Mesendoderm (in vitro differentiated cells): ENCODE measurements around the gene R3HDM2.

Experiments
- DNase-seq: peaks from one replicate; pipeline ENCODE4 v3.0.0; 2013
- H2AK5ac ChIP-seq: 2 replicates; pipeline ENCODE4 v1.6.1; 2013; ENCODE audit warnings: low read length, inconsistent platforms
- H2BK120ac ChIP-seq: 2 replicates; pipeline ENCODE4 v1.6.1; 2013; ENCODE audit warnings: low read depth, mild to moderate bottlenecking, low read length, moderate library complexity, mixed read lengths
- H2BK15ac ChIP-seq: replicated peaks from 2 replicates; pipeline ENCODE4 v1.6.1; 2013; ENCODE audit warnings: low read depth, mild to moderate bottlenecking, moderate library complexity
- H2BK5ac ChIP-seq: 2 replicates; pipeline ENCODE4 v1.6.1; 2013; ENCODE audit warnings: low read length, inconsistent platforms
- H3K18ac ChIP-seq: 2 replicates; pipeline ENCODE4 v1.6.1; 2013; ENCODE audit warnings: mild to moderate bottlenecking, low read length, mixed read lengths
- H3K23ac ChIP-seq: one replicate; pipeline ENCODE4 v1.6.1; 2013; ENCODE audit warnings: low read length
- H3K27ac ChIP-seq: 2 replicates; pipeline ENCODE4 v1.5.1; 2013; ENCODE audit warnings: low read depth, mild to moderate bottlenecking, inconsistent platforms, low read length, moderate library complexity
- H3K27me3 ChIP-seq: 2 replicates; pipeline ENCODE4 v1.6.1; 2013; ENCODE audit warnings: low read length, control low read depth, mild to moderate bottlenecking, inconsistent platforms; ENCODE audit not compliant: insufficient read depth, poor library complexity
- H3K36me3 ChIP-seq: 2 replicates; pipeline ENCODE4 v1.6.1; 2013; ENCODE audit warnings: low read length, inconsistent platforms; ENCODE audit not compliant: control insufficient read depth, insufficient read depth
- H3K4ac ChIP-seq: one replicate; pipeline ENCODE4 v1.6.1; 2013; ENCODE audit warnings: low read depth, mild to moderate bottlenecking, low read length, moderate library complexity
- H3K4me1 ChIP-seq: 2 replicates; pipeline ENCODE4 v1.6.1; 2013; ENCODE audit warnings: low read depth, low read length, inconsistent platforms; ENCODE audit not compliant: control insufficient read depth
- H3K4me2 ChIP-seq: 2 replicates; pipeline ENCODE4 v1.6.1; 2013; ENCODE audit warnings: low read length
- H3K4me3 ChIP-seq: 2 replicates; pipeline ENCODE4 v1.5.1; 2013; ENCODE audit warnings: mild to moderate bottlenecking, low read length
- H3K56ac ChIP-seq: one replicate; pipeline ENCODE4 v1.6.1; 2013; ENCODE audit warnings: low read length
- H3K79me1 ChIP-seq: 2 replicates; pipeline ENCODE4 v1.6.1; 2013; ENCODE audit warnings: low read length, inconsistent platforms
- H3K79me2 ChIP-seq: 2 replicates; pipeline ENCODE4 v1.6.1; 2013; ENCODE audit warnings: mild to moderate bottlenecking, low read length; ENCODE audit not compliant: control insufficient read depth, insufficient read depth
- H3K9ac ChIP-seq: 2 replicates; pipeline ENCODE4 v1.6.1; 2013; ENCODE audit warnings: low read length, inconsistent platforms
- H4K5ac ChIP-seq: one replicate; pipeline ENCODE4 v1.6.1; 2013; ENCODE audit warnings: low read length
- H4K8ac ChIP-seq: one replicate; pipeline ENCODE4 v1.6.1; 2013; ENCODE audit warnings: low read depth, mild to moderate bottlenecking, control low read depth, low read length, moderate library complexity
- WGBS: extraction: QIAGEN DNeasy Blood & Tissue Kit; methylation state at CpG from one replicate; pipeline ENCODE4 v1.1.7; 2013; ENCODE audit warnings: low lambda C conversion rate, missing lambda C conversion rate; ENCODE audit not compliant: insufficient coverage; ENCODE audit errors: extremely low coverage; 5-methylcytosine and 5-hydroxymethylcytosine counted together

Gene R3HDM2

GRCh38 chr12:57460841-57461275 lies 30.0 kb upstream of the R3HDM2 start:
- Histone ChIP-seq H2AK5ac (no peak overlapping the region), H3K79me2 (no peaks in the 10 kb centered on the region), H3K9ac (peak overlapping the region; percentile 59), H3K27me3 (no peaks in the 10 kb centered on the region), H3K79me1 (no peaks in the 10 kb centered on the region), H3K4ac (no peak overlapping the region), H3K27ac (no peak overlapping the region), H3K4me1 (peaks cover 4% of the 10 kb centered on the region), H3K18ac (peak overlapping the region; percentile 16), H3K56ac (peak overlapping the region; percentile 83), H4K8ac (no peak overlapping the region), H4K5ac (no peak overlapping the region), H2BK15ac (no peak overlapping the region), H2BK5ac (no peak overlapping the region), H3K4me2 (peak overlapping the region; percentile 91), H3K23ac (no peak overlapping the region), H2BK120ac (no peak overlapping the region), H3K4me3 (peak overlapping the region; percentile 29), H3K36me3 (no peaks in the 10 kb centered on the region)
- peak; percentile 70 for DNase-seq
- no CpG with 5 or more reads among the region's 19 CpGs for WGBS

- Histone ChIP-seq H3K4ac (no peak overlapping the region), H3K4me3 (peak overlapping the region; percentile 13), H3K4me2 (peak overlapping the region; percentile 91), H2AK5ac (no peak overlapping the region), H2BK120ac (no peak overlapping the region), H2BK15ac (no peak overlapping the region), H3K56ac (peak overlapping the region; percentile 83), H3K27ac (no peak overlapping the region), H3K79me2 (no peaks in the 10 kb centered on the region), H3K23ac (no peak overlapping the region), H2BK5ac (no peak overlapping the region), H4K5ac (no peak overlapping the region), H3K9ac (peak overlapping the region; percentile 47), H3K4me1 (peaks cover 4% of the 10 kb centered on the region), H3K79me1 (no peaks in the 10 kb centered on the region), H4K8ac (no peak overlapping the region), H3K27me3 (no peaks in the 10 kb centered on the region), H3K18ac (peak overlapping the region; percentile 16), H3K36me3 (no peaks in the 10 kb centered on the region)
- WGBS: no CpG with 5 or more reads among the region's 6 CpGs
- DNase-seq: peak; percentile 46
These were observed 29.6 kb upstream of the R3HDM2 start for GRCh38 chr12:57460468-57460784.

- Histone ChIP-seq H3K4ac (peak within 1 kb of the TSS; percentile 26), H3K79me2 (no peaks in the 10 kb centered on the region), H3K27ac (peak within 1 kb of the TSS; percentile 55), H3K4me3 (peak within 1 kb of the TSS; percentile 64), H3K4me1 (peaks cover 7% of the 10 kb centered on the region), H3K18ac (peak within 1 kb of the TSS; percentile 65), H3K56ac (peak within 1 kb of the TSS; percentile 86), H3K9ac (peak within 1 kb of the TSS; percentile 63), H3K27me3 (no peaks in the 10 kb centered on the region), H3K36me3 (no peaks in the 10 kb centered on the region), H3K23ac (no peak within 1 kb of the TSS), H2BK120ac (no peak within 1 kb of the TSS), H2BK5ac (peak within 1 kb of the TSS; percentile 70), H3K79me1 (no peaks in the 10 kb centered on the region), H4K8ac (no peak within 1 kb of the TSS), H2AK5ac (no peak within 1 kb of the TSS), H2BK15ac (no peak within 1 kb of the TSS), H4K5ac (no peak within 1 kb of the TSS), H3K4me2 (peak within 1 kb of the TSS; percentile 91)
- WGBS: no CpG with 5 or more reads among the region's 36 CpGs
- DNase-seq: peak; percentile 36
These were observed 29.1 kb upstream of the R3HDM2 start, which contains the start of gene GLI1 for GRCh38 chr12:57459750-57460467. TSS of gene GLI1 (plus strand) at chr12:57459785. CDS start at chr12:57463692, 3,907 bp downstream.

- H3K23ac ChIP-seq: no peak overlapping the region
- H3K4me3 ChIP-seq: peak overlapping the region; percentile 8
- H3K4me1 ChIP-seq: peaks cover 10% of the 10 kb centered on the region
- H3K79me2 ChIP-seq: no peaks in the 10 kb centered on the region
- peak overlapping the region; percentile 85 for H3K56ac ChIP-seq
- no peak overlapping the region for H3K4ac ChIP-seq
- H3K36me3 ChIP-seq: no peaks in the 10 kb centered on the region
- no peak overlapping the region for H2BK5ac ChIP-seq
- peak overlapping the region; percentile 65 for H3K18ac ChIP-seq
- no CpG with 5 or more reads among the region's 24 CpGs for WGBS
- no peak overlapping the region for H2BK120ac ChIP-seq
- H4K8ac ChIP-seq: no peak overlapping the region
- H4K5ac ChIP-seq: no peak overlapping the region
- no peak overlapping the region for H3K27ac ChIP-seq
- DNase-seq: peak; percentile 99
- peak overlapping the region; percentile 63 for H3K9ac ChIP-seq
- H3K27me3 ChIP-seq: no peaks in the 10 kb centered on the region
- H3K79me1 ChIP-seq: no peaks in the 10 kb centered on the region
- peak overlapping the region; percentile 49 for H3K4me2 ChIP-seq
- no peak overlapping the region for H2BK15ac ChIP-seq
- no peak overlapping the region for H2AK5ac ChIP-seq
These were observed 28.4 kb upstream of the R3HDM2 start for GRCh38 chr12:57459055-57459749.

- peak overlapping the region; percentile 80 for H3K56ac ChIP-seq
- H2BK15ac ChIP-seq: no peak overlapping the region
- no peak overlapping the region for H4K8ac ChIP-seq
- no peaks in the 10 kb centered on the region for H3K79me1 ChIP-seq
- H3K79me2 ChIP-seq: no peaks in the 10 kb centered on the region
- peak overlapping the region; percentile 63 for H3K9ac ChIP-seq
- peaks cover 10% of the 10 kb centered on the region for H3K4me1 ChIP-seq
- H3K36me3 ChIP-seq: no peaks in the 10 kb centered on the region
- H3K27ac ChIP-seq: peak overlapping the region; percentile 45
- H3K23ac ChIP-seq: no peak overlapping the region
- H2AK5ac ChIP-seq: no peak overlapping the region
- H3K27me3 ChIP-seq: no peaks in the 10 kb centered on the region
- no peak overlapping the region for H2BK120ac ChIP-seq
- no CpG with 5 or more reads among the region's 3 CpGs for WGBS
- no peak for DNase-seq
- no peak overlapping the region for H3K4me3 ChIP-seq
- H2BK5ac ChIP-seq: peak overlapping the region; percentile 70
- H3K4ac ChIP-seq: peak overlapping the region; percentile 26
- H3K4me2 ChIP-seq: peak overlapping the region; percentile 17
- H3K18ac ChIP-seq: peak overlapping the region; percentile 65
- no peak overlapping the region for H4K5ac ChIP-seq
These were observed 27.8 kb upstream of the R3HDM2 start for GRCh38 chr12:57458665-57459054.
